Ectodermal cell (in vitro differentiated cells): ENCODE data around the gene SMIM26.

Experiments used
- H3K27ac ChIP-seq: 2 replicates; pipeline ENCODE4 v1.7.0; 2013; ENCODE audit warnings: mild to moderate bottlenecking, low read depth, low read length; ENCODE audit not compliant: insufficient read depth, poor library complexity, severe bottlenecking
- H3K27me3 ChIP-seq: 2 replicates; pipeline ENCODE4 v1.7.0; 2013; ENCODE audit warnings: mild to moderate bottlenecking, low read length; ENCODE audit not compliant: insufficient read depth, control insufficient read depth, poor library complexity, severe bottlenecking
- H3K36me3 ChIP-seq: one replicate; pipeline ENCODE4 v1.7.0; 2013; ENCODE audit warnings: low read length; ENCODE audit not compliant: control insufficient read depth, insufficient read depth
- H3K4me1 ChIP-seq: one replicate; pipeline ENCODE4 v1.7.0; 2013; ENCODE audit warnings: low read length; ENCODE audit not compliant: control insufficient read depth, insufficient read depth
- H3K4me3 ChIP-seq: 2 replicates; pipeline ENCODE4 v1.7.0; 2013; ENCODE audit warnings: low read depth, low read length, control low read depth; ENCODE audit not compliant: insufficient read depth
- H3K9me3 ChIP-seq: 2 replicates; pipeline ENCODE4 v1.7.0; 2013; ENCODE audit warnings: mild to moderate bottlenecking, low read length, moderate library complexity; ENCODE audit not compliant: control insufficient read depth
- WGBS, 2 experiments: methylation state at CpG; one replicate each; pipeline ENCODE4 v1.1.7; 2013; ENCODE audit warnings: missing lambda C conversion rate in 2 of 2; 5-methylcytosine and 5-hydroxymethylcytosine counted together

Gene SMIM26

GRCh38 chr20:18533978-18534644 lies 33.1 kb upstream of the SMIM26 start:
- Histone ChIP-seq H3K27ac (no peak overlapping the region), H3K4me3 (no peak overlapping the region), H3K27me3 (no peaks in the 10 kb centered on the region), H3K36me3 (peaks cover 42% of the 10 kb centered on the region), H3K4me1 (no peaks in the 10 kb centered on the region), H3K9me3 (no peaks in the 10 kb centered on the region)
- WGBS, 2 experiments = 97 to 98% methylated on average over 6 of the region's 6 CpGs

GRCh38 chr20:18537651-18538050 lies 29.6 kb upstream of the SMIM26 start:
- peaks cover 23% of the 10 kb centered on the region for H3K36me3 ChIP-seq
- 84 to 94% methylated on average over 2 of the region's 2 CpGs for WGBS, 2 experiments
- no peaks in the 10 kb centered on the region for H3K27me3 ChIP-seq
- H3K4me1 ChIP-seq = no peaks in the 10 kb centered on the region
- no peak overlapping the region for H3K4me3 ChIP-seq
- no peak overlapping the region for H3K27ac ChIP-seq
- H3K9me3 ChIP-seq = no peaks in the 10 kb centered on the region

GRCh38 chr20:18541741-18542140 lies 25.5 kb upstream of the SMIM26 start:
- no peaks in the 10 kb centered on the region for H3K9me3 ChIP-seq
- no peaks in the 10 kb centered on the region for H3K4me1 ChIP-seq
- H3K27me3 ChIP-seq = no peaks in the 10 kb centered on the region
- 92 to 98% methylated on average over 5 of the region's 5 CpGs for WGBS, 2 experiments
- H3K27ac ChIP-seq = no peak overlapping the region
- no peak overlapping the region for H3K4me3 ChIP-seq
- H3K36me3 ChIP-seq = peaks cover 25% of the 10 kb centered on the region

- Histone ChIP-seq H3K9me3 (no peaks in the 10 kb centered on the region), H3K27ac (no peak overlapping the region), H3K4me3 (no peak overlapping the region), H3K36me3 (peaks cover 25% of the 10 kb centered on the region), H3K4me1 (no peaks in the 10 kb centered on the region), H3K27me3 (no peaks in the 10 kb centered on the region)
- 95 to 98% methylated on average over 3 to 4 of the region's 4 CpGs for WGBS, 2 experiments
These were observed 24.0 kb upstream of the SMIM26 start for GRCh38 chr20:18543216-18543615.

GRCh38 chr20:18543932-18544331 lies 23.3 kb upstream of the SMIM26 start:
- no peaks in the 10 kb centered on the region for H3K4me1 ChIP-seq
- peaks cover 27% of the 10 kb centered on the region for H3K36me3 ChIP-seq
- H3K4me3 ChIP-seq = no peak overlapping the region
- H3K27ac ChIP-seq = no peak overlapping the region
- H3K9me3 ChIP-seq = no peaks in the 10 kb centered on the region
- 94 to 97% methylated on average over 7 of the region's 7 CpGs for WGBS, 2 experiments
- no peaks in the 10 kb centered on the region for H3K27me3 ChIP-seq

- Histone ChIP-seq H3K4me3 (no peak overlapping the region), H3K36me3 (peaks cover 32% of the 10 kb centered on the region), H3K27ac (peak overlapping the region; percentile 16), H3K9me3 (no peaks in the 10 kb centered on the region), H3K27me3 (no peaks in the 10 kb centered on the region), H3K4me1 (no peaks in the 10 kb centered on the region)
- WGBS, 2 experiments = 93 to 95% methylated on average over 1 of the region's 1 CpG
These were observed 21.7 kb upstream of the SMIM26 start for GRCh38 chr20:18545566-18545965.

- 95% methylated on average over 3 of the region's 3 CpGs for WGBS, 2 experiments
- Histone ChIP-seq H3K9me3 (no peaks in the 10 kb centered on the region), H3K4me1 (no peaks in the 10 kb centered on the region), H3K36me3 (peaks cover 44% of the 10 kb centered on the region), H3K27ac (no peak overlapping the region), H3K27me3 (no peaks in the 10 kb centered on the region), H3K4me3 (no peak overlapping the region)
These were observed 18.8 kb upstream of the SMIM26 start for GRCh38 chr20:18548465-18548864.

GRCh38 chr20:18553746-18554145 lies 13.5 kb upstream of the SMIM26 start:
- peaks cover 36% of the 10 kb centered on the region for H3K36me3 ChIP-seq

GRCh38 chr20:18567739-18568091 lies 483 bp downstream of the SMIM26 start:
- H3K36me3 ChIP-seq = peaks cover 12% of the 10 kb centered on the region
- H3K4me1 ChIP-seq = no peaks in the 10 kb centered on the region
- 9 to 12% methylated on average over 6 of the region's 6 CpGs for WGBS, 2 experiments
- no peaks in the 10 kb centered on the region for H3K9me3 ChIP-seq
- H3K27ac ChIP-seq = no peak overlapping the region
- peak overlapping the region; percentile 74 for H3K4me3 ChIP-seq
- H3K27me3 ChIP-seq = no peaks in the 10 kb centered on the region

More at GRCh38 chr20:18553746-18554145, 13.5 kb upstream of the SMIM26 start:
- 98 to 99% methylated on average over 8 of the region's 8 CpGs for WGBS, 2 experiments
- no peaks in the 10 kb centered on the region for H3K9me3 ChIP-seq
- H3K4me3 ChIP-seq = no peak overlapping the region
- H3K4me1 ChIP-seq = no peaks in the 10 kb centered on the region
- no peaks in the 10 kb centered on the region for H3K27me3 ChIP-seq
- H3K27ac ChIP-seq = no peak overlapping the region

GRCh38 chr20:18571009-18571408 lies 3.8 kb downstream of the SMIM26 start:
- WGBS, 2 experiments = 95 to 96% methylated on average over 2 of the region's 2 CpGs
- peaks cover 12% of the 10 kb centered on the region for H3K36me3 ChIP-seq
- H3K27me3 ChIP-seq = no peaks in the 10 kb centered on the region
- no peak overlapping the region for H3K4me3 ChIP-seq
- H3K4me1 ChIP-seq = no peaks in the 10 kb centered on the region
- no peak overlapping the region for H3K27ac ChIP-seq
- no peaks in the 10 kb centered on the region for H3K9me3 ChIP-seq

GRCh38 chr20:18571578-18571977 lies 4.3 kb downstream of the SMIM26 start:
- no peaks in the 10 kb centered on the region for H3K27me3 ChIP-seq
- H3K27ac ChIP-seq = no peak overlapping the region
- WGBS, 2 experiments = 91 to 93% methylated on average over 2 of the region's 2 CpGs

More at GRCh38 chr20:18571578-18571977, 4.3 kb downstream of the SMIM26 start:
- peaks cover 12% of the 10 kb centered on the region for H3K36me3 ChIP-seq
- H3K4me3 ChIP-seq = no peak overlapping the region
- no peaks in the 10 kb centered on the region for H3K4me1 ChIP-seq
- no peaks in the 10 kb centered on the region for H3K9me3 ChIP-seq
